NCI-H146 treated with DMSO at 0.1 percent for 48 hours (cell line): ENCODE measurements around the gene TAS1R2.
"Not testable (repeated sequence)": the region's sequence is repeated elsewhere in the genome, so short reads cannot be mapped to it uniquely, and the experiment has no call there.

Source experiments
- DNase-seq: peaks from one replicate; lab custom pipeline; 2025; ENCODE audit not compliant: unreplicated experiment; lab: John Stamatoyannopoulos, UW

The TAS1R2 gene

DNA sequence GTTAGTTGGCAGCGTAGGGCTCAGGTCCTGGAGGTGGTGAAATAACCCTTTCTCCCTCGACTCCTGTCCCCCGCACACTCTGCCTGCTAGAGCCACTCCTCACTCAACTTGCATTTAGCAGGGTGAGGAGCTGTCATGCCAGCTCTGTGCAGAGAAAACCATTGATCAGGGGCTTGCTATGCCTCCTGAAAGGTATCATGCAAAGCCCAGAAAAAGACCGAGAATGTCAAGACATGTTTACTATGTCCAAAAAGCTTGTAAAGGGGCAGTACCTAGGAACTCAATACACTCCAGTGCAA is 24.9 kb upstream of the TAS1R2 start:
- DNase-seq = no peak

GRCh38 chr1:18883636-18884418 is 24.4 kb upstream of the TAS1R2 start:
- DNase-seq = no peak

- DNase-seq = no peak
Observed at GRCh38 chr1:18883079-18883478, 23.6 kb upstream of the TAS1R2 start.

DNA sequence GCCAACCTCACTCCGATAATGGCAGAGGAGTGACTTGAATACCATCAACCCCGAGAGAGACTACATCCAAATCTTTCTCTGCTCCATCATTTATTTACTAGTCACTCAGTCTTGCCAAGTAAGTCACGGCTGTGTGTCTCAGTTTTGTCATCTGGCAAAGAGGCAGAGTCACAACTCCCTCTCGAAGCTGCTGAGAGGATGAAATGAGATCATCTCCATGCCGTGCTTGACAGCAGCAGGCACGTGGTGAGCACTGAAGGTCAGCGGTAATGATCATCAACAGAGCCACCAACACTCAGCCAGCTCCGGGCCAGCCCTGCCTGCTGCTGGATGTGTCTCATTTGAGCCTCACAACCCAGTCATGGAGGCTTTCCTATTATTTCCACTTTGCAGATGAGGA is 23.0 kb upstream of the TAS1R2 start:
- DNase-seq = no peak

- DNase-seq = no peak
Observed at GRCh38 chr1:18881642-18882431, 22.4 kb upstream of the TAS1R2 start.

DNA sequence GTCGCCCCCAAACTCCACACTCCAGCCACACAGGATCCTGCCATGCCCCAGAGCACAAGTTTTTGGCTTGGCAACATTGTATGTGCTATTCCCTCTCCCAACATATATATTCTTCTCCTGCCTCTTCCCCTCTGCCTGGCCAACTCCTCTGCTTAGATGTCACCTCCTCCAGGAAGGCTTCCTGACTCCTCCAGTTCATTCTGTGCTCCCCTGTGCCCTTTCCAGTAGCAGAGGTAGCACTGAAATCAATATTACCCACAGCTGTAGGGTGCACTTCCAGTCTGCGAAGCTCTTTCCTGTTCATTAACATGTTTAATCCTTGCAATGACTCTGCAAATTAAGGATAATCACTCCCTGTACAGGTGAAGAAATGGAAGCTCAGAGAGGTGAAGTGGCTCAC is 21.7 kb upstream of the TAS1R2 start:
- DNase-seq = no peak

- no peak for DNase-seq
Observed at GRCh38 chr1:18880585-18880984, 21.1 kb upstream of the TAS1R2 start.

DNA sequence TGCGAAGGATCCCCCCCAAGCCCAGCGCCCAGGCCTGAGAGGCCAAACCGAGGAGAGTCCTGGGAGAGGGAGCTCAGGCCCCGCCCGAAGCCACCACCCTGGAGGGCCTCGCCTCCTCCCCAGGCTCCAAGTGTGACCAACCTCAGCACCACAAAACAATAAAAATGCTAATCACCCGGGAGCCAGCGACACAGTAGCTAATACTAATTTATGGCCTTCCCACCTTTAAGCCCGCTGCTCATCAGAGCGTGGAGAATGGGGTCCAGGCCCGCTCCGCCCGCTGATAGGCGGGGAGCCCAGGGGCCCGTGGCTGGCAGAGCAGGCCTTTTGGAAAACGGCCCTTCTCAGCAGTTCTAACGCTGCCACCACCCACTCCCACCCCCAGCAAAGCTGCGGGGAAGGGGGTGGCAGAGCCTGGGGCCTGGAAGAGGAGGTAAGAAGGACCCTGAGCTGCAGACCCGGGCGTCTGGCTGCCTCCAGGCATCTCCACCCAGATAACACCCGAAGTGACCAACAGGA is 20.4 kb upstream of the TAS1R2 start:
- no peak for DNase-seq

GRCh38 chr1:18879215-18879790 is 19.8 kb upstream of the TAS1R2 start:
- no peak for DNase-seq

DNA sequence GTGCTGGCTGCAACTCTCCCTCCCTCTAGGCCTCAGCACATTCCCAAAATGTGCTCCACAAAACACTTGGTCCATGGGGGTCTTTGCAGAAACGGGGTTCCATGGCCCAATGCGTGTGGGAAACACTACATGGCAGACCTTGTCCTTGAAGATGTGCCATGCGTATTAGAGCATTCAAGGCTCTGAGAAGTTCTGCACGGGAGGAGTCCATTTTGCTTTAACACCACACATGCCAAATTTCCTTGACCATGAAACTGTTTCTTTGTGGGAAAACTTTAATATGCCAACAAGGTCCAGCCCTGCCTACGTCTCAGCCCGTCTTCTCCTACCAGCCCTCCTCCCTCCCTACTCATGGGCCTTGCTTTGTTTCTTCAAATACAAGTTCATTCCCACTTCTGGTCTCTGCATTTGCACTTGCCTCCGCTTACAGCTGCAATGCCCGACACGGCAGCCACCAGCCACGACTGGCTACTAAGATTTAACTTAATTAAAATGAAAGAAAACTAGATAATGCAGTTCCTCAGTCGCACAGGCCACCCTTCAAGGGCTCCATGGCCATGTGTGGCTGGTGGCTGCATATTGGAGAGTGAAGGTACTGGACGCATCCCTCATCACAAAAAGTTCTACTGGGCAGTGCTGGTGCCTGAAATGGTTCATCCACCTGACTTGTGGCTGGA is 19.2 kb upstream of the TAS1R2 start:
- DNase-seq = no peak

- no peak for DNase-seq
Observed at GRCh38 chr1:18877282-18877681, 17.8 kb upstream of the TAS1R2 start.

GRCh38 chr1:18876210-18876609 is 16.8 kb upstream of the TAS1R2 start:
- no peak for DNase-seq

DNA sequence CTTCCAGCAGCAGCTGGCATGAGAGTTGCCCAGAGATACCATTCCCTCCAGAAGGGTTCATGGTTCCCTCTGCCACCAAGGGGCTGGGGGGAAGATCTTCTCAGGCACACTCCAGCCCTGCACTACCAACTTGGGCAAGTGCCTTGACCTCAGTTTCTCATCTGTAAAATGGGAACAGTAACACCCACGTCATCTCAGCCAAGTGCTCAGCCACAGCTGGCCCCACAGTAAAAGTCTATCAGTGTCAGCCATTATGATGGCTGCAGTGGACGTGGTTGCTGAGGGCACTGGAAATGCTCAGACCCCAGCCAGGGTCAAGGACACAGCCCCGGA is 16.3 kb upstream of the TAS1R2 start:
- DNase-seq = no peak

DNA sequence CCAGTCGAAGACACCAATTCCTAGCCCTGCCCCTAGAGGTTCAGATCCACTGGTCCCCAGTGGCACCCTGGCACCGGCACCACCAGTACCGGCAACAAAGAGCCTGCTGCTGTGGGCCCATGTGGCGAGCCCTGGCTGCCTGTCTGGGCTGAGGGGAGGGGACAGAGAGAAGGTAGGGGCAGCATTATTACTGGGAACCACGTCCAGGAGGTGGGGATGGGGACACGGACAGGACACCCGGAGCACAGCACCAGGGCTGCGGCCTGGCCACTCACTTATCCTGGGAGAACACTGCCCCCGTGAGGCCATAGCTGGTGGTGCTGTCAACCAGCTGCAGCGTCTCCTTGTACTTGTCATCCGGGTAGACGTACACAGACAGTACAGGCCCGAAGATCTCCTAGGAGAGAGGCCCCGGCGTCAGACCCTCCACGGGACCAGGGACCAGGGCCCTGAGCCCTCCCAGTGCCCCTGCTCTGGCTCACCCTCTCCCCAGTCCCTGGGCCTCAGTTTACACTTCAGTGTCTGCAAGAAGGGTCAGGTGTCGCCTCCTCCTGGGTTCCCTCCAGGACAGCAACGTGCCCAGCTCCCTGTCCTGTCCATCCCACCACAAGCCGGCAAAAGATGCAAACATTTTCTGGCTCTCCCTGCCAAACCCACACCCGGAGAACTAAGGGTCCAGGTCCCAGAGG is 15.8 kb upstream of the TAS1R2 start:
- DNase-seq = no peak

- no peak for DNase-seq
Observed at GRCh38 chr1:18874600-18874999, 15.1 kb upstream of the TAS1R2 start.

DNA sequence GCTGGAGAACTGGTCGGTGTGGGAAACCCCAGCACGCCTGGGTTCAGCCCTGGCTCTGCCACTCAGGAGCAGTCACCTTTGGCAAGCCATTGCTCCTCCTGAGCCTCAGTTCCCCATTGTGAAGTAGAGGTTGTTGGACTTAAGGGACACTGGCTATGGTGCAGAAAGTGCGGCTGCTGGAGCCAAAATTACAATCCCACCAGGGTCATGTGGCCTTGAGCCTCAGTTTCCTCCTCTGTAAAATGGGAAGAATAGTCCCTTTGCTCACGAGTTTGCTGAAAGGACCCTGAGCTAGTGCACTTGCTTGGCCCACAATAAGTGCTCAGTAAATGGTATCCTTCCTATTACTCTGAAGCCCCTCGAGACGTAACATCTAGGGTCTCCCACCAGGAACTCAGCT is 14.6 kb upstream of the TAS1R2 start:
- DNase-seq = no peak

DNA sequence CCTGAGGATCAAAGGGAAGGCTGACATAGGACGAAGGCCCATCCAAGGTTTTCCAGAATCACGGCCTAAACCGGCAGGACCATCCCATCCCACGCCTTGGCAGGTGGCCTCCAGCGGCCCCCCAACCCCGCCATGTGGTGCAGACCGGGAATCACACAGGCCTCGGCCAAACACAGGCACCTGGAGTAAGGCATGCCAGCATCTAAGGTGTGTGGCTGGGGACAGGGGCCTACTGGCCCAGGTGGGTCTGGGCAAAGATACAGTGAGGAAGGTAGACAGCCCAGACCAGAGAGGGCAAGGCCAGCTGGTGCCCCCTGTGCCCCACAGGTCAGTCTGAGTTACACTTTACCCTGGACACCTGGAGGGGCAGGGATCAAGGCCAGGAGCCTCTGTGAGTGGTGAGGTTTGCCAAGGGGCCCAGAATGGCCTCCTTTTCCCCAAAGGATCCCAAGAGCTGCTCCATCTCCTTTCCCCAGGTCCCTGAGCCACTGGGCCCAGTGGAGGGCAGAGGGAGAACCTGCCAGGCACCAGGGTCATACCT is 12.7 kb upstream of the TAS1R2 start:
- no peak for DNase-seq

GRCh38 chr1:18871401-18872070 is 12.1 kb upstream of the TAS1R2 start:
- no peak for DNase-seq

- no peak for DNase-seq
Observed at GRCh38 chr1:18870957-18871356, 11.5 kb upstream of the TAS1R2 start.

- not testable (repeated sequence) for DNase-seq
Observed at GRCh38 chr1:18870595-18870865, 11.1 kb upstream of the TAS1R2 start.
